ENCODE results near the gene CSTA. TPM values are rescaled to one million over a fixed set of nuclear protein-coding genes. Genes with fewer than 3 reads are reported as not detected.

The CSTA gene
- total RNA-seq, 2 experiments from 2014 or later: not detected

GRCh38 chr3:122310361-122310760, 14.7 kb upstream of the CSTA start:
- H3K4me1 Mint-ChIP-seq (ENCODE audit: low read depth): peaks cover 6% of the 10 kb centered on the region
- POLR2A ChIA-PET: no interaction called here

GRCh38 chr3:122312826-122313225, 12.2 kb upstream of the CSTA start:
- ChIA-PET CTCF (interaction anchor here (0.8 to 2.1 kb wide), 5 partner anchors 9 to 211 kb away, joined by 3 to 9 read pairs (median 4); no protein-coding TSS in a partner anchor), POLR2A (no interaction called here)
- DNase-seq (no peak), ATAC-seq (no peak)
- Mint-ChIP-seq H3K9me3 (no peaks in the 10 kb centered on the region), H3K4me1 (ENCODE audit: low read depth) (peaks cover 6% of the 10 kb centered on the region), H3K27me3 (peaks cover 1% of the 10 kb centered on the region), H3K4me3 (no peak overlapping the region), H3K36me3 (ENCODE audit: low read depth) (no peaks in the 10 kb centered on the region), H3K27ac (no peak overlapping the region)
- no peak for TF ChIP-seq CTCF (IDR thresholded peaks at IDR 0.05)
- intact Hi-C loops (cut with micrococcal nuclease): no loop called here

More at GRCh38 chr3:122310361-122310760, 14.7 kb upstream of the CSTA start:
- Mint-ChIP-seq H3K9me3 (no peaks in the 10 kb centered on the region), H3K27me3 (peaks cover under 1% of the 10 kb centered on the region), H3K36me3 (ENCODE audit: low read depth) (no peaks in the 10 kb centered on the region), H3K4me3 (no peak overlapping the region), H3K27ac (no peak overlapping the region)
- ATAC-seq: no peak
- intact Hi-C loops (cut with micrococcal nuclease): no loop called here
- CTCF ChIA-PET: no interaction called here
- DNase-seq: no peak
- no peak for TF ChIP-seq CTCF (IDR thresholded peaks at IDR 0.05)

- Mint-ChIP-seq H3K4me1 (ENCODE audit: low read depth) (peaks cover 6% of the 10 kb centered on the region), H3K27ac (no peak overlapping the region), H3K4me3 (no peak overlapping the region), H3K36me3 (ENCODE audit: low read depth) (no peaks in the 10 kb centered on the region), H3K27me3 (peaks cover 1% of the 10 kb centered on the region), H3K9me3 (no peaks in the 10 kb centered on the region)
- no peak for TF ChIP-seq CTCF (IDR thresholded peaks at IDR 0.05)
- intact Hi-C loops (cut with micrococcal nuclease): no loop called here
- CTCF ChIA-PET: interaction anchor here (0.8 to 2.1 kb wide), 5 partner anchors 8 to 212 kb away, joined by 3 to 9 read pairs (median 4); no protein-coding TSS in a partner anchor
- DNase-seq: no peak
- POLR2A ChIA-PET: no interaction called here
- no peak for ATAC-seq
Observed at GRCh38 chr3:122313281-122313680, 11.8 kb upstream of the CSTA start.

- DNase-seq: no peak
- ATAC-seq: no peak
- Mint-ChIP-seq H3K27me3 (peaks cover 1% of the 10 kb centered on the region), H3K9me3 (peaks cover 1% of the 10 kb centered on the region), H3K27ac (no peak overlapping the region), H3K4me3 (no peak overlapping the region), H3K36me3 (ENCODE audit: low read depth) (no peaks in the 10 kb centered on the region), H3K4me1 (ENCODE audit: low read depth) (peaks cover 6% of the 10 kb centered on the region)
- intact Hi-C loops (cut with micrococcal nuclease): no loop called here
- no peak for TF ChIP-seq CTCF (IDR thresholded peaks at IDR 0.05)
- CTCF ChIA-PET: interaction anchor here (1.3 to 2.1 kb wide), 3 partner anchors 8 to 213 kb away, joined by 4 to 9 read pairs (median 5); no protein-coding TSS in a partner anchor
- POLR2A ChIA-PET: no interaction called here
Observed at GRCh38 chr3:122314228-122314876, 10.7 kb upstream of the CSTA start.

- no peak for TF ChIP-seq CTCF (IDR thresholded peaks at IDR 0.05)
- H3K4me3 Mint-ChIP-seq: no peak overlapping the region
- ChIA-PET CTCF (no interaction called here), POLR2A (no interaction called here)
- intact Hi-C loops (cut with micrococcal nuclease): no loop called here
- DNase-seq: no peak
- no peak overlapping the region for H3K27ac Mint-ChIP-seq
- H3K27me3 Mint-ChIP-seq: peaks cover 1% of the 10 kb centered on the region
- ATAC-seq: no peak
- H3K4me1 Mint-ChIP-seq (ENCODE audit: low read depth): peaks cover 6% of the 10 kb centered on the region
- H3K36me3 Mint-ChIP-seq (ENCODE audit: low read depth): no peaks in the 10 kb centered on the region
- H3K9me3 Mint-ChIP-seq: peaks cover 4% of the 10 kb centered on the region
Observed at GRCh38 chr3:122315619-122316018, 9.4 kb upstream of the CSTA start.
